ENCODE measurements around the gene DCTN1.
A peak's percentile ranks its signal among the peaks of the same experiment; 100 is the strongest.

Gene DCTN1

GRCh38 chr2:74407682-74408081 lies 27.6 kb upstream of the DCTN1 start:
- no peak for DNase-seq (ENCODE audit: low spot score)
- TF ChIP-seq CTCF (IDR thresholded peaks at IDR 0.05; ENCODE audit: extremely low read depth, missing control alignments) = no peak

- DNase-seq (ENCODE audit: low spot score) = peak; percentile 53
- TF ChIP-seq CTCF (IDR thresholded peaks at IDR 0.05; ENCODE audit: extremely low read depth, missing control alignments) = no peak
Measured at GRCh38 chr2:74406035-74406434, 25.9 kb upstream of the DCTN1 start.

GRCh38 chr2:74401891-74402290 lies 21.8 kb upstream of the DCTN1 start:
- no peak for DNase-seq (ENCODE audit: low spot score)
- TF ChIP-seq CTCF (IDR thresholded peaks at IDR 0.05; ENCODE audit: extremely low read depth, missing control alignments) = no peak

GRCh38 chr2:74399785-74400184 lies 19.7 kb upstream of the DCTN1 start:
- peak; percentile 23 for TF ChIP-seq CTCF (IDR thresholded peaks at IDR 0.05; ENCODE audit: extremely low read depth, missing control alignments)
- no peak for DNase-seq (ENCODE audit: low spot score)

- no peak for DNase-seq (ENCODE audit: low spot score)
- no peak for TF ChIP-seq CTCF (IDR thresholded peaks at IDR 0.05; ENCODE audit: extremely low read depth, missing control alignments)
Measured at GRCh38 chr2:74396149-74396548, 16.0 kb upstream of the DCTN1 start.

- TF ChIP-seq CTCF (IDR thresholded peaks at IDR 0.05; ENCODE audit: extremely low read depth, missing control alignments) = no peak
- no peak for DNase-seq (ENCODE audit: low spot score)
Measured at GRCh38 chr2:74393525-74393924, 13.4 kb upstream of the DCTN1 start.

- TF ChIP-seq CTCF (IDR thresholded peaks at IDR 0.05; ENCODE audit: extremely low read depth, missing control alignments) = no peak
- DNase-seq (ENCODE audit: low spot score) = no peak
Measured at GRCh38 chr2:74392449-74392743, 12.3 kb upstream of the DCTN1 start.

Data from GM20000 (cell line).